ENCODE results near the gene CYTH3.
"Not testable (repeated sequence)": the region's sequence is repeated elsewhere in the genome, so short reads cannot be mapped to it uniquely, and the experiment has no call there.

The CYTH3 gene

DNA sequence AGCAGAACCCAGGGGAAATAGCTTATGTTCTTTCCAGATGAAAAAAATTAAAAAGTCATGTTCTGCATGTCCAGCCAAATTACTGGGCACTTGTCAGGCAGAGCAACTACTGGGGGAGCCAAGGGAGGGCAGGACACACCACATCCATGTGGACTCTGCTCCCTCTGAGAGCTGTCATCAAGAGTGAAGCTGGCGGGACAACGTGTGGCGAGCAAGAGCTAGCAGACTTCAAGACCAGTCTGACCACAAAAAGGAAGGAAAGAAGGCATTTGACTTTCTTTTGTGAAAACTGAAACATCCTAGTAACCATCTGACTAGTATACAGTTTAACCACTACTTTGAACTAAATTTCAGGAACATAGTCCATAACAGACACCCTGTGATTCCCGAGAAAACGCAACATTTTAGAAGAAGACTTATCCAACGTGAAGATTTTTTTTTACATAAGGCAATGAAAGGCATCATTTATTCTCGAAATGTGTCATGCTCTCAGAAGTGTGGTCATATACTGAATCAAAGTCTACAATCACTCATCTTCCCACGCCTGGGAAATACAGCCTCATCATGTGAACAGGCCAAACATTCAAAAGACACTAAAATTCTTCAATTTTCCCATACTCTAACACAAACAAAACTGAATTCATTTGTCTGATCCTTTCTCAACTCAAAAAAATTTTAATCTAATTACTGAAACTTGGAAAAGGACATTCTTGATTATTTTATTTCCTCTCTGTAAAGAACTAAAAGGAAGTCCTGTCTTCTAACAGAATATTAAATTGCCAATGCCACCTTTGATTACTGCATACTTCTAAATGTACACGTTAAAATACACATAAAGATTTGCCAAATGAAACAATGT, 15.5 kb downstream of the CYTH3 start:
- DNase-seq, result peak in 1 of 2 donors; percentile 25

DNA sequence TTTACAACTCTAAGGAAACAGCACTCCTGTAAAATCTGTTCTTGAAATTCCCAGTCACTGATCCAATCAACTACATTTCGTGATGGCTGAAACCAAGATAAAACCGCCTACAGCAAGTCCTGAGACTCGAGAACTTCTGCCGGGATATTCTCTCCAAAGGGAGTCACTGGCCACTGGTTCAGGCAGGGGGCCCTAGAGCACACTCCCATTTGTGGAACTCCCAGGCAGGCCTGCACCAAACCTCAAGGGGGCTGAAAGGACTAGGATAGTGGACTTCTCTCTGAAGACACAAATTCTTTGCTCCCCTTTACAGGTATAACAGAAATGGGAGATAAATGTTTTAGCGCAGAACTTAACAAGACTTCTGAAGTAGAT, 16.3 kb downstream of the CYTH3 start:
- DNase-seq, result no peak

DNA sequence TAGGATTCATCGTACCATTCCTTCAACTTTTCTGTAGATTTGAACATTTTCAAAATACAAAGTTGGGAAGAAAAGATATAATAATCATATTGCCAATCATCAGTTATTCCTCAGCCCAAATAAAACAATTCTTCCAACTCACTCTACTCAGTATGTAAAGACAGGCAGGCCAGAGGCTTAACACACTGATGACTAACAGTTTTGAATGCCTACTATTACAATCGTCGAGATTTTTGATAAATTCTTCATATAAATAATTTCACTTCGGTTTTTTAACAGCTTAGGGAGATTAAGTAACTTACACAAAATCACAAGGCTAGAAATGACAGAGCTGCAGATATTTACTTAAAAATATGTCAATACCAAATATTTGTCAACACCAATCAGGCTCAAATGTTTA, 17.6 kb downstream of the CYTH3 start:
- no peak for DNase-seq

DNA sequence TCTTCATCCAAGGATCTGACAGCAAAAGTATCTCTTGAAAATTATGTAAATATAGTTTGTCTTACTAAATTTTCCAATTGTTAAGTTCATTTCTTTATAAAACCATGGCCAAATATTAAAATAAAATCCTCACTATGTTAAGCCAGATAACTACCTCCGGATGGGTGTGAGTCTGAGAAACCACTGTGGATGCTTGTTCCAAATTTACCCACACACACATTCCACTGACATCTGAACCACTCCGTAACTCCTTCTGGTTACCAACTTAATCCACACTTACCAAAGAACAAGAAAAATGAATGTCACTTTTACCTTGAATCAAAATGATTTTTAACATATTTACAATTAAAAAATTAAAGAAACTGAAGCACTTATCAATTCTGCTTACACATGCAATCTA, 19.7 kb downstream of the CYTH3 start:
- no peak for DNase-seq

DNA sequence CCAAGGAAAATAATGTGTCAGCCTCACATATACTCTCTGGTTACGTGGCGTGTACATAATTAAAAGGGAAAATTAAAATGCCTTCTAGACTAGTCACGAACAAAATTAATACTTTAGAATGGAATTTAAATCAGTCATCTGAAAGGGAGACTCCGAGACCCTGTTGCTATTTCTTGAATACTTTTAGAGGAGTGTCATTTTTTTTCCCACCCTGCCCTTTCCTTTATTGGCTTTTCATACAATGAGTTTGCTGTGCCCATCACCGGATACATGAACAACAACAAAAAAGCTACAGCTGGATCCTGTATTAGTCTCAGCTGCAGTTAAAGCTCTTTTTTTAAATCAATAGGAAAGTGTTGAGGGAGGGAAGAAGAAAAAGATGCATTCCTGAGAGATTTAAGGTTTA, 20.1 kb downstream of the CYTH3 start:
- DNase-seq, result no peak

DNA sequence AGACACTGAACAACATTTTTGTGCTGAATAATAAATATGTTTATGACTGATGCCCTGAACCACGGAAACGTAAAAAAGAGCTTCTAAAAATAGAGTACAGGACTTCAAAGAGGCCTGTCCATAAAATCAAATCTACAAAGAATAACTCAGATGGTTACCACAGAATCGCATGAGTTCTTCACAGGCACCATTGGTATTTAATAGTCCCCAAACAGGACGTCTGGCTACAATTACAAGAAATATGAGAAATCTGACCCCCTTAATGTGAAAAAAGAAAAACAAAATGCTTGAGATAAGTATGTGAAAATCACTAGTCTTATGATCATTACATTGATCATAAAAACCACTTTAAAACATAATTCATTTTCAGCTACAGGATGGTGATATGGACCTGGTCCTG, 20.8 kb downstream of the CYTH3 start:
- no peak for DNase-seq

DNA sequence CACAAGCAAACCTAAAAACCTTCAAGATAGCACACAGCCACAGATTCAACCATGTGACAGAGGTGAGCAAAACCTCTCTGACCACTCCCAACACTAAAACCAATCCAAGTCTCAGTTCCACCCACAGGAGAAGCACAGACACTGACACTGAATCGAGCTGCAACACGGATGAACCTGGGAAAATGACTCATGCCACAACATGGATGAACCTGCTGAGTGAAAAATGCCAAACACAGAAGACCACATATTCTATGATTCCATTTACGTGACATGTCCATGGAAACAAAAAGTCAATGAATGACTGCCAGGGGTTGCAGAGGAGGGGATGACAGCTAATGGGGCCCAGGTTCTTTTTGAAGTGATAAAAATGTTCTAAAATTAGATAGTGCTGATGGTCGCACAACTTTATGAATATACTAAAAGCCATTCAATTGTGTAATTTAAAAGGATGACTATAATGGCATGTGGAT, 22.0 kb downstream of the CYTH3 start:
- no peak for DNase-seq

DNA sequence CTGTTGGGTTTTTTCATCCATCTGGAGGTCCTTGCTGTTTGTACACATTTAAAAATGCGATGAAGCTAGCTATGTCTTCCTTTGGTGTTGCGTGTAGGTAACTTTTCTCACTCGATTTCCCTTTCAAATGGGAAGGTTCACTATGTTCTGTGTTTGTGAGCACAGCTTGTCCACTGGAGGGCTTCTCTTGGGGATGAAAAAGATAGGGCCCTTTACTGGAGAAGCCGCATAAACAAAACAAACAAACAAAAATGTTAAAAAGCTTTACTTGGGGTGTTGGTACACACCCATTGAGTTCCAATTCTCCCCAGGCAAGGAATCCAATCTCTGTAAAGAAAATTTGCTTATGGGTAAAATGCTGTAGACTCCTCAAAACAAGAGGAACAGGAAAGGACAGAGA, 23.4 kb downstream of the CYTH3 start:
- no peak for DNase-seq

DNA sequence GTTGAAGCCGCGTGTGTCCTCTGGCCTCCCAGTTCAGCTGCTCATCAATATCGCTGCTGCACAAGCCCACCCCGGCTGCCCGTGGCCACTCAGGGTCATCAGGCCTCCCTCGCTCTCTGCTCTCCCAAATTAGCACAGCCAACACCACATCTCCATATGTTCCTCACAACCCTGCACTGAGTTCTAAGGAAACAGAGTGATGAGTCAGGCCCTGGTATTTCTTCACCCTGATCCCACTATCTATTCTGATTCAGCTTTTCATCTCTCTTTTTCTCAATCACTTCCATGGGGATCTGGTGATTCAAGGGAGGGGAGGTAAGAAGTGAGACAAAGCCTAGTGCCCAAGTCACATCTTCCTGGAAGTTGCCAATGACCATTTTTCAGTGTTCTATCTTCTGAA, 23.8 kb downstream of the CYTH3 start:
- DNase-seq, result no peak

DNA sequence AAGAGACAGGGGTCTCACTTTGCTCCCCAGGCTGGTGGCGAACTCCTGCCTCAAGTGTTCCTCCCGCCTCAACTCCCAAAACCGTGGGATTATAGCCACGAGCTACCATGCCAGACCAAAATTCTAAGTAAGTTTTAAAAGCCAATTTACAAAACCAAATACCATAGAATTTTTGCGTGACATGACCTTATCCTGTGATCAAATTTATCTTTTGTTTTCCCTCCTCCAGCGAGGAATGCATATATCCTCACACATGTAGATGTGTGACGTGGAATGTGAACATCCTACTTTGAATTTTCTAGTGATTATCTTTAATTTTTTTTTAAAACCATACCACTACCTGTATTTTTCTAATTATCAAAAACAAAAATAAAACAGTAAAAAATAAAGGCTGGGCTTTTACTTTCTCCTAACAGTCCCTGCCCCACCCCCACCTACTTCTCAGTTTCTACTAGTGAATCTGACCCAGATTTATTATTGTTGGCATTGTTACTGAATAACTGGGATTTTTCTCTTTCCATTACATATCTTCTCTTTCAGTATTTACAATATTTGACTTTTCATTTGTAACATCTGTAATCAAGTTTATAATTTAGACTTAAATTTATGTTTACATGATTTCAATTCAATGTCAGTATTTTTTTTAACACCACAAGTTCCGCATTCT, 26.0 kb downstream of the CYTH3 start:
- DNase-seq, result no peak

DNA sequence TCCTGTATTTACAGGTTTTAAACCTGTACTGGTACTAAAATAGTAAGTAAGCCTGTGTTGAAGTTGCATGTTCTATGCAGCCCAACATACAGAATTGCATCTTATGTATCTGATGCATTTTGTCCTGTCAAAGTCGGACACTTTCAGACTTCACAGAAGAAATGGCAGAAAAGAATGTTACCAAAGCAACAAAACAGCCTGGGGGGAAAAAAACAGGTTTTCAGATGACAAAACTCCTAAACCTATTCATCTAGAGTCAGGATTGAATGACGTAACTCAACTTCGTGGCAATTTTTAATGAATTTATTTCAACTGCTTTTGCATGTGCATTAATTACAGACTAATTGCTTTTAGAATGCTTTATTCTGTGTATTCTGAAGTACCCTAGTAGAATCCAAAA, 28.4 kb downstream of the CYTH3 start:
- no peak for DNase-seq

DNA sequence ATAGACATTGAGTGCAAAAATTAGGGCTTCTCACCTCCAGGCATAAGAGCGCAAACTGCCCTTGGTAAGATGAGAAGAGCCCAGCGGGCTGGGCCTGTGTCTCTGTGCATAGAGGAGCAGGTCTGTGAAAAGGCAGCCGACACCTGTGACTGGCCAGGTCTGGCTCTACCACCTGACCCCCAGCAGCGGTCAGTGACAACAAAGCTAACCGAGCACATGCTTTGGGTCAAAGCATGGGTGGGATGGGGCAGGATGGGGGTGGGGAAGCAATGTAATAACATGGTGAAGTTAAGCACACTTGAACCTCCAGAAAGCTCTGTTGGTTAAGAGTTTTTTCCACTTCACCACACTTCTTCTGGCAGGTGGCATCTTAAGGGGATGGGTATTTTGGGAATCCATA, 29.3 kb downstream of the CYTH3 start:
- DNase-seq, result no peak

DNA sequence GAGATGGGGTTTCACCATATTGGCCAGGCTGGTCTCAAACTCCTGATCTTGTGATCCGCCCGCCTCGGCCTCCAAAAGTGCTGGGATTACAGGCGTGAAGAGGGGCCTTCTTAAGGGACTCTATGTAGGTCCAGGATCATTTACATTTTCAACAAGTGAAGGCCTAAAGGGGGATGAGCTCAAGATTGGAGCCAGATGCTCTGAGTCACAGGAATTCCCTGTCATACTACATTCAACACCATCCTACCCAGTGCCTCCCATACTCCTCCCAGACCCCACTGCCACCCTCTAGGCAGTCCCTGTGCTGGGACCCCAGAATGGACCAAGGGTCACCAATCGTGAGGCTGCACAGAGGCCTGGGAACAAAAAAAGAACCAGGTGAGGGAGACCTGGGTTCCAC, 29.9 kb downstream of the CYTH3 start:
- no peak for DNase-seq

DNA sequence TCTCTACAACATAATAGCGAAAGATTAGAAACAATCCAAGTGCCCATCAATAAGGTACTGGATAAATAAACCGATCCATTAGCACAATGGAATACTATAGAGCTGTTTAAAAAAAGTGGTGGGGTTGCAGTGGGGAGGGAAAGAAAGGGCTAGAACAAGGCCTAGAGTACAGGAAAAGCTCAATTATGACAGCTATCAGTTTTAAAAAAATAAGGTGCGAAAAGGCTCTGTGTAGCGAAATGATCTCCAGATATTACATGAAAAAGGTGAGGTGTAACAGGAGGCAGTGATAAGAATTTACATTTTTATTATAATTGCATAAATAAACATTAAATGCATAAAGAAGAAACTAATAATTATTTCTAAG, 30.8 kb downstream of the CYTH3 start:
- no peak for DNase-seq

DNA sequence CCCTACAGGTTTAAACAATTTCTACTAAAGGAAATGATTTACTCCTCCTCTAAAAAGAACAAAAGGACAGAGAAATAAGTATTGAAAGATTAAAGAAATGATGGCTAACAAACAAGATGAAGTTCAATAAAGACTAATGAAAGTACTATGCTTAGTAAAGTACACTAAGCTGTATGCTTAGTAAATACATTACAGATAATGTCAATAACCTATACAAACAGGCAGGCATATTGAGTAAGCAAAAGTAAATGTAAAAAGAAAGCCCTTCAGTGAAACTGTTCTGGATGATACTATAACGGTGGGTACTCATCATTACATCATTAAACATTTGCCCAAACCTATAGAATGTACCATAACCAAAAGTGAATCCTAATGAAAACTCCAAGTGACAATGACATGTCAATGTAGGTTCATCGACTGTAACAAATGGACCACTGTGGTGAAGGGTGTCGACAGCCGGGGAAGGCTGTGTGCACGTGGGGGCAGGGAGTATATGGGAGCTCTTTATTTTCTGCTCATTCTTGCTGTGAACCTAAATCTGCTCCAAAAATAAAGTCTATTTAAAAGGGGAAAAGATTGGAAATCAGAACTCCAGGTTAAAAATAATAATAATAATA, 34.0 kb downstream of the CYTH3 start:
- no peak for DNase-seq

DNA sequence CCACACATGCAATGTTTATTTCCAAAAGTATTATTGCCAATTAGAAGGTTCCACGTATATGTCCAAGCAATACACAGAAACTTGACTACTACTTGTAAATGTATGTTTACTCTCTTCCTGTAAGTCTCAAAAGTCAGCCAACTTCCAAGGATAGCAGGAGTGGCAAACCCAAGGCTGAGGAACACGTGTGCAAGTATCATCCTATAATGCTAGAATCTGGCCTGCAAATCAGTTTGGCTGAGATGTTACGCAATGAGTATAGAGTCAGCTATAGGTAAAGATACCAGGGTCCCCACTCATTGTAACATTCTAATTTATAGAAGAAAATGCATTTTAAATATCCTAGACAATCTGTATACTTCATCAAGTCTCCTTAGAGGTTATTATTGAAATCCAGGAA, 34.7 kb downstream of the CYTH3 start:
- DNase-seq, result no peak

DNA sequence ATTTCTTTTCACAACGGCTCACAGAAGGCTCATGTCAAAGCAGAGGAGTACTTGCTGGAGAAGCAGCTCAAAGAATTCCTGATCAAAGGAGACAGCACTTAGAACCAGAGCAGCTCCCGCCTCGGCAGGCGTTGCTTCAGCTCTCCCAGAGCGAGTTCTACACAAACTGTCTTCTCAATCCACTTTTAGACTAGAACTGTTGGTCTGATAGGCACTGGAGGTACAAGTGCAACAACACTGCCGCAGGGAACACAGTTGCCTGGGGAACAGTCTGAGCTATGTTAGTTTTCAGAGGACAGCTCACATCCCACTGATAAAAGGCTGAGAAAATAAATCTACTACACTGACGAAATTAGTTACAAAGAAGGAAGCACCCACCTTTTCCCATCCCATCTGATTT, 35.4 kb downstream of the CYTH3 start:
- no peak for DNase-seq

DNA sequence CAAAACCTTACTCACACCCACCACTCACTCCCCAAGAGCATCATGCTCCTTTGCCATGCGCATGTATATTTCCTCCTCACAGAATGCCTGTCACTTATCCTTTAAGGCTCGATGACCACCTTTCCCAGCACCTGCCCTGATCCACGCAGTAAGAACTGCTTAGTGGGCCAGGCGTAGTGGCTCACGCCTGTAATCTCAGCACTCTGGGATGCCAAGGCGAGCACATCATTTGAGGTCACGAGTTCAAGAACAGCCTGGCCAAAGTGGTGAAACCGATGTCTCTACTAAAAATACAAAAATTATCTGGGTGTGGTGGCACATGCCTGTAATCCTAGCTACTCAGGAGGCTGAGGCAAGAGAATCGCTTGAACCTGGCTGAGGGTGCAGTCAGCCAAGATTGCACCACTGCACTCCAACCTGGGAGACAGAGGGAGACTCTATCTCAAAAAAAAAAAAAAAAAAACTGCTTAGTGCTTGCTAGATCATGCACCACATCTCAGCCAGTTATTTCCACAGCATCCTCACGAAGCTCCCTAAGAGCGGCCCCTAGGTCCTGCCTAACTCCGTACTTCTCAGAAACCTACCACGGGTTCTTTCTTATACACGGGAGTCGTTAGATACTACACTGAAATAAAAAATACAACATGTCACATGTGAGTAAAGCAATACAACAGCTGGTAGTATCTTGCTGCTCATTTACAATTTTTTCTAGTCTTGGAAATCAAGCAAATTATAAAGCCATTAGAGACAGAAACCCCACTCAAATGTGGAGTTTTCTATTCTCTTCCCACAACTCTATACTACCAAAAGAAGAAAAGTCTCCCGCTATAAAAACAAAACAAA, 37.2 kb downstream of the CYTH3 start:
- no peak for DNase-seq

DNA sequence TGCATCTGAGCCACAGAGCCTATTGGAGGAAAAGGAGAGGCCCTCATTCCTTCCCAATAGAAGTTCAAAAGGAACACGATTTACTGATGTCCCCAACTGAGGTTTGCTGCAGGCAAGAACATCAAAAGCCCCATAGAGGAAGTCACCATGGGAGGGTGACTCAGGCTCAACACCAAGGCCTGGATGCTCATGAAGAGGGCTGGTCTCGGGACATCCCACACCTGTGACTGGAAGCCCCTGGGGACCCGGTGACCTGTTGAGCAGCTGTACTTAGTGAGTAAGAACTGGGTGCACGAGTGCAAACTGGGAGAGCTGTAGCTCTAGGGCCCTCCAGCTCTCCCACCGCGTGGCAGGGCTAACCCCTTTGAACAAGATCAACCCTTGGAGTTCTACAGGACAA, 38.0 kb downstream of the CYTH3 start:
- no peak for DNase-seq

DNA sequence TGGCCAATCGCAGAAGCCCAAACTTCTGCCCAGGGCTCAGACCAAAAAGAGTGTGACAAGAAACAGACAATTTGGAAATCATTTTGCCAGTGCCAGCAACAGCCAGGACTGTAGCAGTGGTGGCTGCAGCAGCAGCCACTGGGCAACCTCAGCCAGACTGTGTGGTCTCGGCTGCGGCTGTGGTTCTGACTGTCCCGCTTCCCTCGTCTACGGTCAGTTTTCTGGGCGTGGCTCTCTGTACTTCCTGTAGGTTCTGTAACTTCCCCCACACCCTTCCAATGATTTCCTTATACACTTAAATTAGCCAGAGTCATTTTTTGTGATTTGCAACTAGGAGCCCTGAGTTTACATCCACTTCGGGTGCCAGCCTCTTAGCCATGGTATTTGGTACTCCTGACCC, 39.9 kb downstream of the CYTH3 start:
- peak in 1 of 2 donors; percentile 32 for DNase-seq

DNA sequence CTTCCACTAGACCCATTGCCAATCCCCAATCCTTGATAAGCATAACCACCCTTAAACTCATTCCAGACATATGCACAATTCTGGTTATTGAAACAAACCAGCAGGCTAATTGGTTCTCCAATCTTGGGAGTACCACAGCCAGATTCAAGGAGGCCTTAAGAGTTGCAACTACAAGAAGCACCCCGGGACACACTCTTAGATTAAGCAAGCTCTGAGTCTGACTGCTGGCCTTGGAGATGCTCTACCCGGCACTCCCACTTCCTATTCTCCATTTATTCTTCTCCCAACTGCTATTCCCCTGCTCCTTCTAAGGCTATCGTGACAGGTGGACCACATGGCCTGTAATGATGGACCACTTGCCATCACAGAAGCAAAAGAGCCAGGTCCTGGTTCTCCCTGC, 40.3 kb downstream of the CYTH3 start:
- DNase-seq, result no peak

DNA sequence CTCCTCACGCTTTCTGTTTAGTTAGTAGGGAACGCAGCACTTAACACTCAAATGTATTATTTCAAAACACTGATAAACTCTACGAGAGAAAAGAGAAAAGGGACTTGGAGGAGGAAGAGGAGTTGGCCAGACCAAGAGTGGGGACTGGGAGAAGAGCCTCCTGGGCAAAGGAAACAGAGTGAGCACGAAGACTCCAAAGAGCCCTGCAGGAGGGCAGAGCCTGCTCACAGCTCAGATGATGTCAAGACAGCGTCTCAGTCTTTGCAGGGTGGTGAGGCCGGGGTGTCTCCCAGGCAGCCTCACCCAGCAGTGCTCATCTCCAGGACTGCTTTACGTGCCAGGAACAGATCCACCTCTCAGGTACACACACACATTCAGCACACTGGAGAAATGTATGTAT, 41.2 kb downstream of the CYTH3 start:
- no peak for DNase-seq

DNA sequence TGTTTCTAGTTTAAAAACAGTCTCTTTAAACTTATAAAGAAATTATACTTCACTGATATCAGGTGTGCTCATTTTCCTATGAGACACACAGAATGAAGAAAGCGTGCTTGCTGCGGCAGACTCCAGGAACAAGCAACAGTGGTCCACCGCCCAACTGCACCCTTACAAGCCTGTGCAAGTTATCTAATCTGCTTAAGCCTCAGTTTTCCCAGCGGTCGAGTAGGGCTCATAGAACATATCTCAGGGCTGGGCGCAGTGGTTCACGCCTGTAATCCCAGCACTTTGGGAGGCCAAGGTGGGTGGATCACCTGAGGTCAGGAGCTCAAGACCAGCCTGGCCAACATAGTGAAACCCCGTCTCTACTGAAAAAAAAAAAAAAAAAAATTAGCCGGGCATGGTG, 43.1 kb downstream of the CYTH3 start:
- not testable (repeated sequence) for DNase-seq
